HG03342 (cell line): ENCODE results near the gene ADORA2B.
"Not testable (repeated sequence)": the region's sequence is repeated elsewhere in the genome, so short reads cannot be mapped to it uniquely, and the experiment has no call there.

Experiments
- ATAC-seq: cut with Tn5 transposase; IDR thresholded peaks from one replicate; pipeline ENCODE4 v1.9.1; 2021; ENCODE audit warnings: mild to moderate bottlenecking, moderate library complexity; ENCODE audit not compliant: unreplicated experiment

ADORA2B gene

DNA sequence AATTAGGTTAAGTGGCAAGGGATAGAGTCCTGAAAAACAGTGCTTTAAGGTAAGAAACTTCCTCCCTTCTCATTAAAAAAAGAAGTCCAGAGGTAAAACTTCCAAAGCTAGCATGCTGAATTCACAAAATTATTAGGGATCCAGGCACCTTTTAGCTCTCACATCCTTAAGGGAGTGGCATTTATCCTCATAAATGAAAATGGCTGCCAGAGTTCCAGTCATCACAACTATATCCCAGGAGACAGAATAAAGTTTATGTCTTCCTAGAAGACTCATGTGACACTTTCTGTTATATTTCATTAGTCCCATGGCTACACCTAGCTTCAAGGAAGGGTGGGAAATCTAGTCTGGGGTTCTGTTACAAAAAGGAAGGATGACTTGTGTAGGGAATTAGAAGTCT is 23.3 kb upstream of the ADORA2B start:
- no peak for ATAC-seq

DNA sequence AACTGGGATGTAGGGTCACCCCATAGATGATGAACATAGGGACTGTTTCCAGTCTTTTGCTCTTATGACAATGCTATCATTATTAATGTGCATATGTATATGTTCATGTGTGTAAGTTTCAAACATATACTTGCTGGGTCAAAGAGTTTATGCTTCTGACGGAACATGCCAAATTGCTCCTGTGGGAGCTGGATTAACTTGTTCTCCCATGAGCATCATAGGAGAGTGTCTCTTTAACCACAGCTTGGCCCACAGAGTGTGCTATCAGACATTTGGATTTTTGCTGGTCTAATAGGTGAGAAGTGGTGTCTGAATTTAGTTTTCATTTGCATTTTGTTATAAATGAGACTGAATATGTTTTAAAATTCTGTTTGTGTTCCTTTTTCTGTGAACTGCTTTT is 22.3 kb upstream of the ADORA2B start:
- ATAC-seq = no peak

DNA sequence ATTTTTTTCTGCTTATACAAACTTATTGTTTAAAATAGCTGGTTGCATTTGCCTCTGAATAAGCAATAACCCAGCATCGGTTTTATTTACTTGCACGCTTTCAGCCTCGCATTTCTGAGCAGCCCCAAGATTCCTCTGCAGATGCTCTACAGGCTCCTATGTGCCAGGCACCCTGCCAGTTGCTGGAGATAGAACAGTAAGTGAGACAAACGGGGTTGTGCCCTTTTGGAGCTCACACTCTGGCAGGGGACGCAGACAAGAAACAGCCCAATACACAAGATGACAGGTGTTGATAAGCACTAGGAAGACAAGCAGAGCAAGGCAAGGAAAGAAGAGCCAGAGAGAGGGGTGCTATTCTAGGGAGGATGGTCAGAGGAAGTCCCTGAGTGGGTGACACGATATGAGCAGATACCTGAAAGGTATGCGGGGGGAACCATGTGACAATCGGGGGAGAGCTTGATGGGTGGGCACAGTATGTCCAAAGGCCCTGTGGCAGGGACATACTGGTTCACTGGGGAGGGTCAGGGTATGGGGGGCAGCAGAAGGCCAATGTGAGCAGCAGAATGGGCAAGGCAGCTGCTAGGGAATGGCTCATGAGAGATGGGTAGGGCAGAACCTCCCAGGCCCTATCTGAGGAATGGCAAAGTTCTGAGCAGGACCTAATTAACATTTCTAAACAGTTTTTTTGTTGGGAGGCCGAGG is 18.7 kb upstream of the ADORA2B start:
- no peak for ATAC-seq

DNA sequence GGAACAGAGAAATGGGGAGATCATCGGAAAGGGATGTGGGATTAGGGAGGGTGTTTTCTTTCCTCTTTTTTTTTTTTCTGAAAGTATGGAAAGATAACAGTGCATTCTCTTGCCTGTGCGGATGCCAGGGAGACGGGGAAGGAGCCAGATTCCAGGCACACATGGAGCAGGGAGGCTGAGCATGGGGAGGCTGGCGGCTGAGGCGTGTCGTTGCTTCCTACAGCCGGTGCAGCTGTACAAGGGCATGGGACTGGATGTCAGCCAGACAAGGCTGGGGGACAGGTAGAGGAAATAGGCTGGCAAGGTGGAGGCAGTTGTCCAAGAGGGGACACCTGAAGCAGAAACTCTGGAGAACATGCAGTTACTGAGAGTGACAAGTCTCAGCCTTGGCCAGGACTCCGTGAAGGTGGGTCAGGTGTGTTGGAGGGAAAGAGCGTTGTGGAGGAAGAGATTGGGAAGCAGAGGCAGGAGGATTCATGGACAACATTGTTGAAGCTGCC is 16.6 kb upstream of the ADORA2B start:
- no peak for ATAC-seq

DNA sequence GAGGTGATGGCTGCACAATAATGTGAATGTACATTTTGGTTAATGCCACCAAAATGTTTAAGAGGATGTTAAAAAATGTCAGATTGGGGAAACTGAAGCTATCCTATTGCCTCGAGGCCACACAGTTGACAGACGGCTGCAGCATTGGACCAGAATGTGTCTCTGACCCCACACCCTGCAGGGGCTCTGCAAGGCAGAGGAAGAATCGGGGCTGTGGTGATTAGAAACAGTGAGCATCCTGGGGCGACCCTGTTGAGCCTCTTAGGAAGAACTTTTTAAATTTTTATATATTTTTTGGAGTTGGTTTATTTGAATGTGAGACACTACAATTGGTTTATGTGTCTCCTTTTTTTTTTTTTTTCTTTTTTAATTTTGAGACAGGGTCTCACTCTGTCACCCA is 15.0 kb upstream of the ADORA2B start:
- no peak for ATAC-seq

DNA sequence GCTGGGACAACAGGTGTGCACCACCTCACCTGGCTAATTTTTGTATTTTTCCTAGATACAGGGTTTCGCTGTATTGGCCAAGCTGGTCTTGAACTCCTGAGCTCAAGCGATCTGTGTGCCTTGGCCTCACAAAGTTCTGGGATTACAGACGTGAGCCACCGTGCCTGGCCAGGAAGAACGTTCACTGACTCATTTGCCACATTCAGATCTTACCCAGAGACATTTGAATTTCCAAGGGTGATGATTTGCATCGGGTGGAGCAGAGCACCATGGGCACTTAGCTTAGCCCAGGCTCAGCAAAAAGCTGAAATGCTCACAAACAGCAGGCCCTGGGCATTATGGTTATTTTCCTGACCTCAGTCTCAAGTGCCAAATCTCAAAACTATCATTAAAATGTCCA is 14.5 kb upstream of the ADORA2B start:
- ATAC-seq = no peak

DNA sequence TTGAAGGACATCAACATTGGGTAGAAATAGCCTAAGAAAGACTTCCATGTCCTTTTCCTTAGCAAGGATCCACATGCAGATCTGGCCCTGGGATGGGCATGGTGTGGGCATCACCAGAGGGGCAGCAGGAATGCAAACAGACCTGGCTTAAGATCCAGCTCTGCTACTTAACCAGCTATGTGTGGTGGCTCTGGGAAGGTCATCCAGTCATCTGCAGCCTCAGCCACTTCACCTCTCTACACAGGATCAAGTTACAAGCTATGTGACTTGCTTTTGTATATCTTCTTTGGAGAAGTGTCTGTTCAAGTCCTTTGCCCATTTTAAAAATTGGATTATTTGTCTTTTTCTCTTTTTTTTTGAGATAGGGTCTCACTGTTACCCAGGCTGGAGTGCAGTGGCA is 13.5 kb upstream of the ADORA2B start:
- no peak for ATAC-seq

DNA sequence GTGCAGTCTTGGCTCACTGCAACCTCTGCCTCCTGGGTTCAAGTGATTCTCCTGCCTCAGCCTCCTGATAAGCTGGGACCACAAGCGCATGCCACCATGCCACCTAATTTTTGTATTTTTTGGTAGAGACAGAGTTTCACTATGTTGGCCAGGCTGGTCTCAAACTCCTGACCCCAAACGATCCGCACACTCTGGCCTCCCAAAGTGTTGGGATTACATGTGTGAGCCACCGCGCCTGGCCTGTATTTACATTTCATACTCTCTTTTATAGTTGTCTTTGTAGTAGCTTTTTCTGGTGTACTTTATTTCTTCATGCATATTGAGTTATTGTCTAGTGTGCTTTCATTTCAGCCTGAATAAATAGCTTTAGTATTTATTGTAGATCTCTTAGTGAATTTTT is 10.1 kb upstream of the ADORA2B start:
- no peak for ATAC-seq

DNA sequence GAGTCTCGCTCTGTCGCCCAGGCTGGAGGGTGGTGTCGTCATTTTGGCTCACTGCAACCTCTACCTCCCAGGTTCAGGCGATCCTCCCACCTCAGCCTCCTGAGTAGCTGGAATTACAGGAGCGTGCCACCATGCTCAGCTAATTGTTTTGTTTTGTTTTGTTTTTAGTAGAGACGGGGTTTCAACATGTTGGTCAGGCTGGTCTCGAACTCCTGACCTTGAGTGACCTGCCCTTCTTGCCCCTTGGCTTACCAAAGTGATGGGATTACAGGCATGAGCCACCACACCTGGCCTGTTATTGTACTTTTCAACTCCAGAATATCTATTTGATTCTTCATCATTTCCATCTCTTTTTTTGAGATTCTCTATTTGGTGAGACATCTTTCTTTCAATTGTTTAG is 9.0 kb upstream of the ADORA2B start:
- ATAC-seq = no peak

DNA sequence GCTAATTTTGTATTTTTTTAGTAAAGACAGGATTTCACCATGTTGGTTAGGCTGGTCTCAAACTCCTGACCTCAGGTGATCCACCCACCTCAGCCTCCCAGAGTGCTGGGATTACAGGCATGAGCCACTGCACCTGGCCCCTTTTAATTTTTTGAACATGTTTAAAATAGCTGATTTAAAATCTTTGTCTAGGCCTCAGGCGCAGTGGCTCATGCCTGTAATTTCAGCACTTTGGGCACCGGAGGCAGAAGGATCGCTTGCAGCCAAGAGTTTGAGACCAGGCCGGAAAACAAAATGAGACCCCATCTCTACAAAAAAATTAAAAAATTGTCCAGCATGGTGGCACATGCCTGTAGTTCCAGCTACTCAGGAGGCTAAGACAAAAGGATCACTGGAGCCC is 8.4 kb upstream of the ADORA2B start:
- not testable (repeated sequence) for ATAC-seq

DNA sequence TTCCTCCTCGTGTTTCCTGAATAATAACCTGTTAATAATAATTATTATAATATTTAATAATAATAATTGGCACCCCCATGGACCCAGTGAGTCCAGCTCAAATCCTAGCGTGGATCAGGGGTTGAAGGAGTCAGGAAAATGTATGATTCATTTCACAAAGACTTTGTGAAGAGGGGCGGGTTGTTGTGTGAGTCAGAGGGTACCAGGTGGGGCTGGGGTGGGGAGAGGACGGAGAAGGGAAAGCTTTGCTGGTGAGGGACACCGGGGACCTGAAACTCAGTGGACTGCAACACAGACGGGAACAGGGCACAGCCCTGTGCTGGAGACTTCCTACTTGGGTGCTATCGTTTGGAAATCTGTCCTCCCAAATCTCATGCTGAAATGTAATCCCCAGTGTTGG is 3.1 kb upstream of the ADORA2B start:
- ATAC-seq = no peak

DNA sequence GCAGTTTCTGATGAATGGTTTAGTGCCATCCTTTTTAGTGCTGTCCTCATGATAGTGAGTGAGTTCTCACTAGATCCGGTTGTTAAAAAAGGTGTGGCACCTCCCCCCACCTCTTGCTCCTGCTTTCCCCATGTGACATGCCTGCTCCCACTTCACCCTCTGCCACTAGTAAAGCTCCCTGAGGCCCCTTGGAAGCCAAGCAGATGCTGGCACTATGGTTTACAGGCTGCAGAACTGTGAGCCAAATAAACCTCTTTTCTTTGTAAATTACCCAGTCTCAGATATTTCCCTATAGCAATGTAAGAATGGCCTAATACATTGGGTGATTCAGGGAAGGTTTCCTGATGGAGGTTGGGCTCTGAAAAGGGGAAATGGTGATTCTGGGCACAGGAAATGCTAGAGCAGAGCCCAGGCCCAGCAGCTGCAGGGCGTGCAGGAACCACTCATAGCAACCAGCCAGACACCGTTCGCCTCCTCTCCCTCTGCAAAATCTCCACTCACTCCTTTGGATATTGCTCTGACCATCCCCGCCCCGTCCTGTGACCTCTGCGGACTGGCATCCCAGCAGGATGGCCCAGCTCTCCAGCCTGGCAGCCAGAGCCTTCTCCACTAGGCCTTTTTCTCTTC is 2.6 kb upstream of the ADORA2B start:
- no peak for ATAC-seq

DNA sequence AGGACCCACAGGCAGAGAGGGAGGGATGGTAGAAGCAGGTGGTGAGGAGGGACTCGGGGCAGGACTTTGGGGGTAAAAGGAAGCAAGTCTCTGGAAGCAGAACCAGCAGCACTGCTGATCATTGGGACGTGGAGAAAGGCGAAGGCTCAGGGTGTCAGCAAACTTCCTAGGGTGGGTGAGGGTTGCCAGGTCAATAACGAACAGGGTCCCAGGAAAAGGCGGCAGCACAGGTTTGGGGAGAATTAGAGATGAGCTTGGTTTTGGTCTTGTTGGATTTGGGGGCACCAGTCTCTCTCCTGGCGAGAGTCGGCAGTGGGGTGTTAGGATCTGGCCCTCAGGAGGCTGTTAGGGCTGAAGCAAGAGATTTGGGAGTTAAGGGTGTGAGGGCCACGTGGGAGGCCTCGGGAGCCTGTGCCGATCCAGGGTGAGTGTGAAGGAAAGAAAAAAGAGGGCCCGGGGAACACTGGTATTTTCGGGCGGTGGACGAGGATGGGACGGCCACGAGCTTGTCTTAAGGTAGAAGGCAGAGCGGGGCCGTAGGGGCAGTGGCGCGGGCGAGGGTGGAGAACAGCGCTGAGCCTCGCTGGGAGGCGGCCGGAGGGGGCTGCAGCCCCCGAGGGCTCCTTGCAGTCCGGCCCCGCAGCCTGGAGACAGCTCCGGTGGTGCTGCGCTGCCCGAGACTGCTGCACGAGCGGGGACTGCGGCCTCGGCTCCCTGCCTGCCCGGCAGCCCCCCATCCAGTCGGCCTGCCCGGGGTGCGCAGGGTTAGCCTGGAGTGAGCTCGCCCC is 765 bp upstream of the ADORA2B start:
- ATAC-seq = no peak

DNA sequence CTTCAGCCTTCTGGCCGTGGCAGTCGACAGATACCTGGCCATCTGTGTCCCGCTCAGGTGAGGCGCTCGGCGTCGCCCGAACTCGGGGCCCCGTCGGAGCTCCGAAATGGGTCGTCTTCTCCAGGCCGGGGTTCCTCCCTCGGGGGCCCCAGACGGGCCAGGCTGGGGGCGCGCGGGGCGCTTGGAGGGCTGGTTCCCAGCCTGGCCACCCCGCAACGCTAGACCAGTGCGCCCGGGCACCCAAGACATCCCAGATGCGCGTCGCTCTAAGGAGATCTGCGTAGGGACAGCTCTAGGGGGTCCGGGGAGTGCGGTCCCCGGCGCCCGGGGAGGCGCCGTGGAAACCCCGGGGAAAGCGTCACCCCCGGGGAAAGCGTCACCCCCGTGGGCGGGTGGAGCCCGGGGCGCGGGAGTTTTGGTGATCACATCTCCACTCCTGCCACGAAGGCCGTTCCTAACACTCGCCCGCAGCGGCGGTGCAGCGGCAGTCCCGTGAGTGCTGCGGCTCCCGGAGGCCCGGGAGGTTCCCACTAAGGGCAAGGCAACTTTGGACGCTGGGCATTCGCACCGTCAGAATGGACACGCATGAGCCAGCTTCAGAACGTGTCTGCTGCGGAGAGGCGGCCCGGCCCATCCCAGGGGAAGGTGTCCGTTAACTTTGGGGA is 729 bp downstream of the ADORA2B start:
- ATAC-seq = no peak

DNA sequence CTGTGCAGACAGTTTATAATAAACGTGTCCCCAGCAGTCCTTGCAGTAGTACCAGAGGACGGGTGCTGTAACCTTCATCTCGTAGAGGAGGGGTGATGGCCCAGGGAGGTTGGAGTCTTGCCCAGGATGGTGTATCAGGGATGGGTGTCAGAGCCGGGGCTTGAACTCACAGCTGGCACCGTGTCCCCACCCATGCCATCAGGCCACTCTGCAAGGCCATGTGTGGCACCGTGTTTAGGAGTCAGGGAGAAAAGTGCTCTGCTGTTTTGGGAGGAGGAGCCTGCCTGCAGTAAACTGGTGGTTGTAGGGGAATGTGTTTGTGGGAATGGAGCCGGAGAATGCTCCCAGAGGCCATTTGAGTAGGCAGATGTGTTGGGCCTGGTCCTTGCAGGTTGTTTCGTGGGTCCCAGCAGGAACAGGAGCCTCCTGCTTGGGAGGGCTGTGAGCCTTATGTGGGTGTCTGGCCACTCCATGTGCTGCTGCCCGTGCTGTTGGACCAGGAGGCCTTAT is 1.7 kb downstream of the ADORA2B start:
- ATAC-seq = no peak

DNA sequence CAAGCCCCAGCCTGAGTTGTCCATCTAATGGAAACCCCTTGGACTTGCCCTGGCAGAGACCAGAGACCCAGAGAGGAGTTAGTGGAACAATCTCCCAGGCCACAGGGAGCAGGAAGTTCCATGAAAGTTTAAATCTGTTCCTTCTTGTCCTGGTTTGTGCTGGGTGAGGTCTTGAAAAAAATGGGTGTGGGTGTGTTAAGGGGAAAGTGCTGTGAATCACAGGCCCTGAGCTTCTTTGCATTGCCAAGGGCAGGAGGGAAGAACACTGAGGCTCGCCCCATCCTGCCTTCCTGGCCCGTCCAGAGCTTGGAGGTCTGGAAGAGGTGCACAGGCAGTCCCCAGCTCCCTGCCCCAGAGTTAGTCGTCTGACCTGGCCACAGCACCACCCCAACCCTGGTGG is 2.3 kb downstream of the ADORA2B start:
- no peak for ATAC-seq

DNA sequence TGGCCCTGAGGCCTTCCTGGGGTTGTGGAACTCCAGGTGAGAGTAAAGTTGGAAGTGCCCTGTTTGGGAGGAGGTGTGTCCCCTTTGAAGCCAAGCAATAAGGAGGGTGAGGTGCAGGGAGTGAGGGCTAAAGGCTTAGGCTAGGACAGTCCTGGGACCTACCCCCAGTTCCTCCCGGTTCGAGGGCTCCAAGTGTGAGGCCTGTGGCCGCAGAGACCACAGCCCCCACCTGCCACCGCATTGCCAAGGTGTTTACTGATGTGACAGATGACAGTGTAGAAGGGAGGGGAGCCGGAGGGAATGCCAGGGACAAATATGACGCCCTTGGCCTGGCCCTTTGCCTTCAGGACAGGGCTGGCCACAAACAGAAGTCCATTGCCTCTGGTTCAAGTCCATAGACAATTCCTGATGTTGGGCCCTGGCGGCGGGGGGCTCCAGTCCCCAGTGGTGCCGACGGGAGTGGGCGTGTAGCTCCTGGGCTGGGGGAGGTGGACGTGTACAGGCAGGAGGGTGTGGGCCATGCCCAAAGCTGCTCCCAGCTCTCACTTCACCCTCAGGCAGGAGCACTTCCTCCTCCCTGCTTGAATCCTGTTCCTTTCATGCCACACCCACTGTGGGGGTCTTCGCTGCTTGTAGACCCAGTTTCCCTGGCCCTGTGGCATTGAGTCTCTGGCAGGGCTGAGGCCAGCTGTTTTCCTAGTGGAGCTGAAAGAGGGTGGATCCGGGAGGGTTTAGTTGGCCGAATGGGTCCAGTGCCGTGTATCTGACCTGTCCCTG is 3.2 kb downstream of the ADORA2B start:
- ATAC-seq = no peak

DNA sequence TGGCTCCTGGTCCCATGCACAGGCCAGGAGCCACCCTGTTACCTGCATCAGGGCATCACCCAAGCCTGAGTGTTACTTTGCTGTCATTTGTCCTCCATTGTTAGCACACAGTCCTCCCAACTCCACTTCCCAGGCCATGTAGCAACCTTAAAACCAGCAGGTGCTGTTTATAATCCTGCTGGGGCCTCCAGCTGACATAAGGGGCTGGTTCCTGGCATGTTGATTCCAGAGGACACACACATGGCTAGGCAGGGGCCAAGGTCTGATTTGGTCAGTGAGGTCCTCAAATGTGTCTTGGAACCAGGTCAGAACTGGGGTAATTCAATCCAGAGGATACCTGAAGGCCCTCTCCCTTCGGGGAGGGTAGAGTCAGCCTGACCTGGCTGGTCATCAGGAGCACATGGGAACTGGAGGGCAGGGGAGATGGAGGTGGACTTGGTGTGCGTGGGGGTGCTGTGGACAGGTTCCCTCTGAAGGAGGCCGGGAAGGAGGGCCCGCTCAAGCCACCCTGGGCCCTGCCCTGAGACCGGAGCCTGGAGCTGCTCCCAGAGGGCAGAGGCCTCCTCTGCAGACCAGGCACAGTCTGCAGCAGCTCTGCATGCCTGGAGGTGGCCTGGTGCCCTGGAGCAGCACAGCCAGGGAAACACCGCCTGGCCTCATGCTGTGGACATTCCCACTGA is 6.6 kb downstream of the ADORA2B start:
- no peak for ATAC-seq

DNA sequence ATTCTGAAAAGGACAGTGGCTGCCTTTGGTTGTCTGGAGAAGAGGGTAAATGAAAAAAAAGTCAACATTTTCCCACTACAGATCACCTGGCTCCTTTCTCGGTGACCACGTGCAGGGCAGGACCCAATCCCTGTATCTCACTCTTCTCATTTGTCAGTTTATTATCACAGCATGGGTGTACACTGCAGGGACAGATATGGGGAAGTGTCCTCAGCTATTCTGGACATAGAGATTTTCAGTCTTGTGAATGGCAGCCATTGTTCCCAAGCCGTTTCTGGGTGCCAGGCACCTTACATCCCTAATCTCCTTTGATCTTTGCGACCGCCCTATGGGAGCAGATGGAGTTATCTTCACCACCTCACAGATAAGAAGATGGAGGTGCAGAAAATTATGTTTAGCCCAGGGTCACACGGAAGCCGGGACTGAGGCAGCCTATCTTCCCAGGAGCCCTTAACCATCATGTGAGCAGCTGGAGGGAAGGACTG is 7.2 kb downstream of the ADORA2B start:
- ATAC-seq = no peak
